A673 (cell line): ENCODE results near the gene DENND1A. TPM values are rescaled to one million over a fixed set of nuclear protein-coding genes. Genes with fewer than 3 reads are reported as not detected.

Experiments used
- BruUV-seq: library from RNA; stranded (reverse); fragments of 400-500 nt; replicated peaks from 2 replicates; lab custom pipeline; 2021; lab: Mats Ljungman, UMichigan
- CTCF ChIA-PET: fragments of 300-600 bp; sonication (Branson Sonifier 250); formaldehyde crosslinking; loops from one replicate; lab custom pipeline; 2022; ENCODE audit warnings: antibody characterized with exemption; lab: Charles Lee
- POLR2A ChIA-PET: fragments of 300-600 bp; sonication (Branson Sonifier 250); formaldehyde crosslinking; loops from one replicate; lab custom pipeline; 2022; ENCODE audit warnings: antibody characterized with exemption; ENCODE audit not compliant: low non-redundant PET; lab: Charles Lee
- DNase-seq: peaks from one replicate; pipeline ENCODE4 v3.0.0-alpha.2; 2015; ENCODE audit warnings: low spot score
- H3K27ac ChIP-seq: fragments of 200-600 bp; sonication (generic); 2 replicates; pipeline ENCODE4 v1.5.1; 2016; ENCODE audit warnings: mixed run types, low read depth, mild to moderate bottlenecking, mixed read lengths, antibody characterized with exemption, low read length; ENCODE audit not compliant: poor library complexity, severe bottlenecking
- H3K27me3 ChIP-seq: fragments of 200-600 bp; sonication (generic); replicated peaks from 2 replicates; pipeline ENCODE4 v1.6.1; 2017; ENCODE audit warnings: mixed run types, low read depth, mild to moderate bottlenecking, mixed read lengths, antibody characterized with exemption, low read length; ENCODE audit not compliant: insufficient read depth, poor library complexity
- H3K36me3 ChIP-seq: fragments of 200-600 bp; sonication (generic); 2 replicates; pipeline ENCODE4 v1.6.1; 2016; ENCODE audit warnings: mixed run types, mild to moderate bottlenecking, mixed read lengths, antibody characterized with exemption, low read length; ENCODE audit not compliant: insufficient read depth, poor library complexity, severe bottlenecking
- H3K4me1 ChIP-seq: fragments of 200-600 bp; sonication (generic); 2 replicates; pipeline ENCODE4 v1.6.1; 2017; ENCODE audit warnings: mixed run types, mild to moderate bottlenecking, mixed read lengths, antibody characterized with exemption, low read length; ENCODE audit not compliant: insufficient read depth, poor library complexity, severe bottlenecking
- H3K4me3 ChIP-seq: fragments of 200-600 bp; sonication (generic); 2 replicates; pipeline ENCODE4 v1.5.1; 2016; ENCODE audit warnings: low read depth, mixed run types, mild to moderate bottlenecking, mixed read lengths, low read length; ENCODE audit not compliant: poor library complexity, severe bottlenecking
- H3K9me3 ChIP-seq: fragments of 200-600 bp; sonication (generic); 2 replicates; pipeline ENCODE4 v1.6.1; 2016; ENCODE audit warnings: mixed run types, low read depth, mild to moderate bottlenecking, mixed read lengths, antibody characterized with exemption, low read length; ENCODE audit not compliant: poor library complexity, severe bottlenecking
- EZH2 ChIP-seq: fragments of 200-600 bp; sonication (generic); IDR thresholded peaks from 2 replicates; pipeline ENCODE4 v1.6.1; 2017; ENCODE audit warnings: borderline replicate concordance, low read depth, mild to moderate bottlenecking, mixed read lengths, antibody characterized with exemption, low read length; ENCODE audit not compliant: poor library complexity, severe bottlenecking
- intact Hi-C: fragments of 100-400 bp; cut with micrococcal nuclease; formaldehyde crosslinking; loops from one replicate; pipeline ENCODE4 v1.10.0; 2022; ENCODE audit not compliant: unreplicated experiment
- total RNA-seq: library from RNA; stranded (reverse); gene quantifications from 2 replicates; pipeline ENCODE4 v1.2.3, GENCODE V29; 2021
- TF ChIP-seq, protein P1 (sequence below): fragments of 300-800, 200-600 bp; sonication (generic); conservative IDR thresholded peaks from 2 replicates; pipeline ENCODE4 v1.5.1; 2017; ENCODE audit warnings: low read depth, mild to moderate bottlenecking, antibody characterized with exemption, low read length, moderate library complexity, mixed read lengths

Gene DENND1A
- total RNA-seq, 1 experiment from 2014 or later: 12.0 TPM

DNA sequence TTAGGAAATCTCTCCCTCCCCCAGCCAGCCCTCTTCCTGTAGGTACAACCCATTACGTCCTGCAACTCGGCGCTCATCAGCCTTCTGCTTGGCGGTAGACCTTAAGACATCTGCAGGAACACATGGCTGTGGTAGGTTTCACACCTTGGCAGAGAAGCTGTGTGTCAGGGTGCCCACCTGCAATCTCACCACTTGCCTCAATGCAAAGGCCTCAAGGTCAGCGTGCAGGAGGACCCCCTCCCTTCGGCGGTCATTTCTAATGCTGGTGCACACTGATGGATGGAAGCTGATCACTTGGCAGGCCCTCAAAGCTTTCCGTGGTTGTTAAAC lies 506.6 kb downstream of the DENND1A start:
- TF ChIP-seq, protein P1, sequence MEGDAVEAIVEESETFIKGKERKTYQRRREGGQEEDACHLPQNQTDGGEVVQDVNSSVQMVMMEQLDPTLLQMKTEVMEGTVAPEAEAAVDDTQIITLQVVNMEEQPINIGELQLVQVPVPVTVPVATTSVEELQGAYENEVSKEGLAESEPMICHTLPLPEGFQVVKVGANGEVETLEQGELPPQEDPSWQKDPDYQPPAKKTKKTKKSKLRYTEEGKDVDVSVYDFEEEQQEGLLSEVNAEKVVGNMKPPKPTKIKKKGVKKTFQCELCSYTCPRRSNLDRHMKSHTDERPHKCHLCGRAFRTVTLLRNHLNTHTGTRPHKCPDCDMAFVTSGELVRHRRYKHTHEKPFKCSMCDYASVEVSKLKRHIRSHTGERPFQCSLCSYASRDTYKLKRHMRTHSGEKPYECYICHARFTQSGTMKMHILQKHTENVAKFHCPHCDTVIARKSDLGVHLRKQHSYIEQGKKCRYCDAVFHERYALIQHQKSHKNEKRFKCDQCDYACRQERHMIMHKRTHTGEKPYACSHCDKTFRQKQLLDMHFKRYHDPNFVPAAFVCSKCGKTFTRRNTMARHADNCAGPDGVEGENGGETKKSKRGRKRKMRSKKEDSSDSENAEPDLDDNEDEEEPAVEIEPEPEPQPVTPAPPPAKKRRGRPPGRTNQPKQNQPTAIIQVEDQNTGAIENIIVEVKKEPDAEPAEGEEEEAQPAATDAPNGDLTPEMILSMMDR: no peak
- TF ChIP-seq EZH2: no peak
- ChIA-PET CTCF (no interaction called here), POLR2A (no interaction called here)
- Histone ChIP-seq H3K4me3 (no peak overlapping the region), H3K36me3 (no peaks in the 10 kb centered on the region), H3K9me3 (no peaks in the 10 kb centered on the region), H3K4me1 (no peaks in the 10 kb centered on the region), H3K27ac (no peak overlapping the region), H3K27me3 (no peaks in the 10 kb centered on the region)
- DNase-seq: no peak
- no TSS peak for BruUV-seq
- intact Hi-C loops: no loop called here

- Histone ChIP-seq H3K27me3 (no peaks in the 10 kb centered on the region), H3K27ac (no peak overlapping the region), H3K9me3 (no peaks in the 10 kb centered on the region), H3K4me1 (no peaks in the 10 kb centered on the region), H3K36me3 (no peaks in the 10 kb centered on the region), H3K4me3 (no peak overlapping the region)
- ChIA-PET POLR2A (no interaction called here), CTCF (no interaction called here)
- DNase-seq: no peak
- intact Hi-C loops: no loop called here
- no TSS peak for BruUV-seq
- TF ChIP-seq, protein P1: no peak
- TF ChIP-seq EZH2: no peak
These were observed 507.2 kb downstream of the DENND1A start for GRCh38 chr9:123422635-123423310.

GRCh38 chr9:123421801-123422455 lies 508.0 kb downstream of the DENND1A start:
- Histone ChIP-seq H3K27me3 (no peaks in the 10 kb centered on the region), H3K4me1 (no peaks in the 10 kb centered on the region), H3K9me3 (no peaks in the 10 kb centered on the region), H3K36me3 (no peaks in the 10 kb centered on the region), H3K27ac (no peak overlapping the region), H3K4me3 (no peak overlapping the region)
- intact Hi-C loops: no loop called here
- TF ChIP-seq, protein P1: no peak
- TF ChIP-seq EZH2: no peak
- POLR2A ChIA-PET: no interaction called here
- CTCF ChIA-PET: no interaction called here
- no TSS peak for BruUV-seq
- DNase-seq: no peak
